Activated CD4-positive, alpha-beta memory T cell treated with anti-CD3 and anti-CD28 coated beads, Interleukin-2, amount 10 ng/mL, durations not matched to agents 7 days and 5 days (primary cell): ENCODE data around the gene MTX2. TPM values are rescaled to one million over a fixed set of nuclear protein-coding genes. Genes with fewer than 3 reads are reported as not detected.
"Not testable (repeated sequence)": the region's sequence is repeated elsewhere in the genome, so short reads cannot be mapped to it uniquely, and the experiment has no call there.

Experiments
- CTCF ChIA-PET: fragments of 350-600 bp; sonication (Branson Sonifier 250); formaldehyde crosslinking; loops from one replicate; lab custom pipeline; 2021; ENCODE audit warnings: antibody characterized with exemption, inconsistent platforms; lab: Charles Lee
- POLR2A ChIA-PET: fragments of 350-600 bp; sonication (Branson Sonifier 250); formaldehyde crosslinking; loops from one replicate; lab custom pipeline; 2021; ENCODE audit warnings: antibody characterized with exemption; lab: Charles Lee
- DNase-seq: peaks from one replicate; pipeline ENCODE4 v3.0.0-alpha.2; 2020
- H3K27ac Mint-ChIP-seq: one replicate; pipeline ENCODE4 v1.8.0; 2021; ENCODE audit warnings: mild to moderate bottlenecking, mixed read lengths
- H3K27me3 Mint-ChIP-seq: one replicate; pipeline ENCODE4 v1.8.0; 2021; ENCODE audit warnings: mixed read lengths
- H3K36me3 Mint-ChIP-seq: one replicate; pipeline ENCODE4 v1.8.0; 2021; ENCODE audit warnings: low read depth, mixed read lengths
- H3K4me1 Mint-ChIP-seq: one replicate; pipeline ENCODE4 v1.8.0; 2021; ENCODE audit warnings: mixed read lengths
- H3K4me3 Mint-ChIP-seq: one replicate; pipeline ENCODE4 v1.8.0; 2021; ENCODE audit warnings: mild to moderate bottlenecking, mixed read lengths
- H3K9me3 Mint-ChIP-seq: one replicate; pipeline ENCODE4 v1.8.0; 2021; ENCODE audit warnings: mixed read lengths
- total RNA-seq, 2 experiments: library from RNA; stranded (reverse); gene quantifications; one replicate each; pipeline ENCODE4 v1.2.3, GENCODE V29; 2021

Gene MTX2
- total RNA-seq, 2 experiments from 2014 or later: 12.2 to 15.1 TPM

DNA sequence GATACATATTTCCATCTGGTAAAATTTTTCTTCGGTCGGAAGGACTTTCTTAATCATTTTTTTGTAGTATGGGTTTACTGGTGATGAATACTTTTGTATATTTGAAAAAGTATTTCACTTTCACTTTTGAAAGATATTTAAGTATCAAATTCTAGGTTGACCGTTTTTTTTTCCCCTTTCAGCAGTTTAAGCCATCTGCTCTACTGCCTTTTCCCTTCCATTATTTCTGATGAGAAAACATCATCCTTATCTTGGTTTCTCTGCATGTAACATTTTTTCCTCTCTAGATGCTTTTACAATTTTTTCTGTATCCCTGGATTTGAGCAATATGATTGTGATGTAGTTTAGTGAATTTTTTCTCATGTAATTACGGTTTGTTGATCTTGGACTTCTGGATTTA lies 87.0 kb downstream of the MTX2 start:
- CTCF ChIA-PET: no interaction called here
- no peaks in the 10 kb centered on the region for H3K9me3 Mint-ChIP-seq
- H3K27ac Mint-ChIP-seq: no peak overlapping the region
- H3K4me3 Mint-ChIP-seq: no peak overlapping the region
- H3K27me3 Mint-ChIP-seq: peaks cover 2% of the 10 kb centered on the region
- POLR2A ChIA-PET: no interaction called here
- H3K36me3 Mint-ChIP-seq: no peaks in the 10 kb centered on the region
- no peak for DNase-seq
- H3K4me1 Mint-ChIP-seq: peaks cover 4% of the 10 kb centered on the region

DNA sequence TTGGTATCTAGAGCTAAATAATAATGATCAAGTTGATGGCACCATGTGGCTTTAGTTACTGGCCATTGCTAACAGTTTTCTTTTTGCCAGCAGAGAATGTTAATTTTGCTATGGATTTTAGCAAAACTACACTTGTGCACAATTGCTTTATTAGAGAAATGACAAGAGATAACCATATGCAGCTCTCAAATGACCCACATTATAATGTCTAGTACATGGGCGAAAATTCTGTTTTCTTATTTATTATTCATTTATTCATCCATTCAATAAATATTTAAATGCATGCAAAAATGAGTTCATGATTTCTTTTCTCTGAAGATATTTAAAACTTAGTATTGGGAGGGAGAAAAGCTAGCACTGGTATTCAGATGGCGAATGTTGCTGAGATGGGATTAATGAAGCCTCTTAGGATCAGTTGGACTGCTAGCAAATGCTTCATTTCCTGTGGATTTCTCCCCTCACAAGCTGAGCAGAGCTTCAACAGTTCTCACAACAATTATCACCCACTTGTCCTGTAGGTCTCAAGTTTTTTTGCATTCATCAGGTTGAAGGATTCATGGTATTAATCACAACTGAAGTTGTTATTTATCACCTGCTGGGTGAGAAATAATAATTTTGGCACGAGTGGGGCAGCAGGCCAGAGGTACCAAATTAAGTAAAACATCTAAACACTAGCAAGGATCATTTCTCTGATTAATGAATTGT lies 95.2 kb downstream of the MTX2 start:
- POLR2A ChIA-PET: no interaction called here
- CTCF ChIA-PET: no interaction called here
- Mint-ChIP-seq H3K27ac (no peak overlapping the region), H3K36me3 (no peaks in the 10 kb centered on the region), H3K4me1 (no peaks in the 10 kb centered on the region), H3K9me3 (no peaks in the 10 kb centered on the region), H3K27me3 (peaks cover 16% of the 10 kb centered on the region), H3K4me3 (no peak overlapping the region)
- DNase-seq: no peak

DNA sequence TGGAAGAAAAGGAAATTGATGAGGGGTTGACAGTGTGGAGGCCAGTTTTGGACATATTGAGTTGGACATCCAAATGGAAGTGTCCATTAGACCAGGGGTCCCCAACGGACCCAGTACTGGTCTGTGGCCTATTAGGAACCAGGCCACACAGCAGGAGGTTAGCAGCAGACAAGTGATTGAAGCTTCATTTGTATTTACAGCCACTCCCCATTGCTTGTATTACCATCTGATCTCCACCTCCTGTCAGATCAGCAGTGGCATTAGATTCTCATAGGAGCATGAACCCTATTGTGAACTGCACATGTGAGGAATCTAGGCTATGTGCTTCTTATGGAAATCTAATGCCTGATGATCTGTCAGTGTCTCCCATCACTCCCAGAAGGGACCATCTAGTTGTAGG lies 99.1 kb downstream of the MTX2 start:
- no peaks in the 10 kb centered on the region for H3K9me3 Mint-ChIP-seq
- ChIA-PET CTCF (no interaction called here), POLR2A (no interaction called here)
- DNase-seq: no peak
- H3K36me3 Mint-ChIP-seq: no peaks in the 10 kb centered on the region
- no peak overlapping the region for H3K4me3 Mint-ChIP-seq
- H3K27ac Mint-ChIP-seq: no peak overlapping the region
- no peaks in the 10 kb centered on the region for H3K4me1 Mint-ChIP-seq
- H3K27me3 Mint-ChIP-seq: peaks cover 21% of the 10 kb centered on the region

DNA sequence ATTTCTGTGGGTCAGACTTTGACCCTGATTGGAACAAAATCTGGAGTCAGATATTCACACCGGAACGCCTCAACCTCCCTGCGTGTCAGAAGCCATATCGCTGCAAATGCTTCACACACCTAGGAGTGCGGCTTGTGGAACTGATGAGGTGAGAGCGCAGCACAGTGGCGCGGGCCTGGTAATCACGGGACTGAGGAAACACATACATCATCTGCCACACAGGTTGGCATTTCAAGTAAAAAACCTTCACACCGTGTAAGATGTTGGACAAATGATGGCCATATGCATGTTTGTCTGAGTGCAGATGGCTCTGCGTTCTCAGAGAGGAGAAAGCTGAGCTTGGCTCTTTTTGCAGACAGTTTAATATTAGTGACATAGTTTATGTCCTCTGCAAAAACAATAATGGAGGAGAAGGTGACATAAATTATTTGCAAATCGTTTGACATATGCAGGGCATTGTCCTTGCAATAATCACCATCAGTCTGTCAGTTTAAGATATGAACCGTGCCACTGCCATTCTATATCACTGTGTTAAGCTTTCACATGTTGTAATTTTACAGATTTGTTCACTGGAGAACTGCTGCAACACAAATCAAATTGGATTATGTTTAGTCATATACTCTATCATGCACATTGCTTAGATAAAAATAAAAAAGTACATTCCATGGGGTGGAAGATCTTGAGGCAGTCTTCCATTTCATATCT lies 101.4 kb downstream of the MTX2 start:
- Mint-ChIP-seq H3K4me1 (no peaks in the 10 kb centered on the region), H3K27me3 (peaks cover 23% of the 10 kb centered on the region), H3K27ac (no peak overlapping the region), H3K9me3 (no peaks in the 10 kb centered on the region), H3K4me3 (no peak overlapping the region), H3K36me3 (no peaks in the 10 kb centered on the region)
- DNase-seq: no peak
- ChIA-PET CTCF (no interaction called here), POLR2A (interaction anchor here (1.2 kb wide), 1 partner anchor 9 kb away, joined by 3 read pairs; no protein-coding TSS in a partner anchor)

DNA sequence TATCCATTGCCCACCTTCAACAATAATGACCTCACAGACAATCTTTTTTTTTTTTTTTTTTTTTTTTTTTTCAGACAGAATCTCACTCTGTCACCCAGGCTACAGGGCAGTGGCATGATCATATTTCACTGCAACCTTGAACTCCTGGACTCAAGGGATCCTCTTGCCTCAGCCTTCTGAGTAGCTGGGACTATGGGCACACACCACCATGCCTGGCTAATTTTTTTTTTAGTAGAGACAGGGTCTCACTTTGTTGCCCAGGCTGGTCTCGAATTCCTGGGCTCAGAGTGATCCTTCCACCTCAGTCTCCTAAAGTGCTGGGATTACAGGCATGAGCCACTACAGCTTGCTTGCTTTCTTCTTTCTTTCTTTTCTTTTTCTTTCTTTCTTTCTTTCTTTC lies 103.9 kb downstream of the MTX2 start:
- H3K27ac Mint-ChIP-seq, H3K36me3 Mint-ChIP-seq, H3K4me3 Mint-ChIP-seq, H3K9me3 Mint-ChIP-seq, H3K4me1 Mint-ChIP-seq, DNase-seq, POLR2A ChIA-PET: not testable (repeated sequence)
- CTCF ChIA-PET: interaction anchor here (0.7 kb wide), 1 partner anchor 182 kb away, joined by 4 read pairs; no protein-coding TSS in a partner anchor
- H3K27me3 Mint-ChIP-seq: peaks cover 11% of the 10 kb centered on the region

DNA sequence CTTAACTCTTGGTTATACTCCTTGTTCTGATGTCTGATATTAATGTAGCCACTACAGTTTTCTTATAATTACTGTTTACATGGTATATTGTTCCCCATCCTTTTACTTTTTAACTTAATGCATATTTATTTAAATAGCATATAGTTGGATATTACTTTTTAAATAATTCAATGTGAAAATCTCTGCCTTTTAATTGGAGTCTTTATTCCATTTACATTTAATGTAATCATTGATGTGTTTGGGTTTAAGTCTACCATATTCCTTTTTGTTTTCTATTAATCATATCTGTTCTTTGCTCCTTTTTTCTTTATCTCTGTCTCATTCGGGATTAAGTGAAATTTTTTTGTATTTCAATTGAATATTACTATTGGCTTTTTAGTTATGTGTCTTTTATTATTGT lies 109.1 kb downstream of the MTX2 start:
- POLR2A ChIA-PET: no interaction called here
- CTCF ChIA-PET: no interaction called here
- Mint-ChIP-seq H3K4me1 (no peaks in the 10 kb centered on the region), H3K36me3 (no peaks in the 10 kb centered on the region), H3K4me3 (no peak overlapping the region), H3K27ac (no peak overlapping the region), H3K27me3 (peaks cover 16% of the 10 kb centered on the region), H3K9me3 (peaks cover 2% of the 10 kb centered on the region)
- no peak for DNase-seq

GRCh38 chr2:176380341-176380740 lies 111.1 kb downstream of the MTX2 start:
- no peak for DNase-seq
- no peak overlapping the region for H3K4me3 Mint-ChIP-seq
- H3K9me3 Mint-ChIP-seq: peaks cover 2% of the 10 kb centered on the region
- CTCF ChIA-PET: no interaction called here
- no peaks in the 10 kb centered on the region for H3K4me1 Mint-ChIP-seq
- peaks cover 13% of the 10 kb centered on the region for H3K27me3 Mint-ChIP-seq
- H3K36me3 Mint-ChIP-seq: no peaks in the 10 kb centered on the region
- H3K27ac Mint-ChIP-seq: no peak overlapping the region
- POLR2A ChIA-PET: no interaction called here

DNA sequence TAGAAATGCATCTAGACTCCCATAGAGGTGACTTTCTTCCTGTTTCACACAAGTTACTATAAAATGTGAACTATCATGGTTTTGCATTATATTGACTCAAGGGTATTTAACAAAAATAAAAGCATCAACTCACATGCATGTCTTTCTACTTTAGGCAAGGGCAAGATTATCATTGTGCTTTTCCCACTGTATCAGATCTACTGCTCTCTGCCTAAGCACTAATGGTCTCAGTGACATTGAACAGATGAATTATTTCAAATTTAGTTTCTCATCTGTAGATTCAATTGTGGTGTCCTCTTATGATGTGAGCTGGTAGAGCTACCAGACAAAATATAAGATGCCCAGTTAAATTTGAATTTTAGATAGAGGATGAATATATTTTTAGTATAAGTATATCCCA lies 113.9 kb downstream of the MTX2 start:
- ChIA-PET CTCF (no interaction called here), POLR2A (no interaction called here)
- Mint-ChIP-seq H3K27ac (no peak overlapping the region), H3K4me1 (no peaks in the 10 kb centered on the region), H3K9me3 (no peaks in the 10 kb centered on the region), H3K27me3 (peaks cover 15% of the 10 kb centered on the region), H3K4me3 (no peak overlapping the region), H3K36me3 (no peaks in the 10 kb centered on the region)
- no peak for DNase-seq

- Mint-ChIP-seq H3K27ac (no peak overlapping the region), H3K4me1 (no peaks in the 10 kb centered on the region), H3K9me3 (no peaks in the 10 kb centered on the region), H3K27me3 (peaks cover 15% of the 10 kb centered on the region), H3K36me3 (no peaks in the 10 kb centered on the region), H3K4me3 (no peak overlapping the region)
- POLR2A ChIA-PET: no interaction called here
- CTCF ChIA-PET: no interaction called here
- no peak for DNase-seq
Measured at GRCh38 chr2:176383836-176384442, 114.7 kb downstream of the MTX2 start.

DNA sequence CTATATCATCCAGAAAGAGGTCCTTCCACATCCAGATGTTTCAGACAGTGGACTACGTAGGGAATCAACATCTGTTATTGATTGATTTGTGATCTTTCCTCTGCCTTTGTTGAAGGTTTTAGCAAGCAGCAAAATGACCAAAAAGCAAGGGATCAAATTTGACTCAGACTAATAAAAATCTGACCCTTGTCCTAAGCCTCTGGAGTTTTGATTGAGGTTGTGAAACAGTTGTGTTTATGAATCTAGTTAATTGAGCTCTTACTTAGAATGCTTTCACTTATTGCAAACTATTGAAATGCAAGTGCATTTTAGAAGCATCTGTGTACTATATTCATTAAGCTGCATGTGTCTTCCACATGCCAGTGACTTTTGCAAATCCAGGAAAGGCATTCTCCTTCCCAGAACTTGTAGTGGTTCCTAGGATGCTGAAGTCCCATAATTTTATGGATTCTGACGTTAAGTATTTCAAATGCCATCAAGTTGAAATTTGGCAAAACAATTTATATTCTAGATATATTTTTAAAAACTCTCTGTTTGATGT lies 116.0 kb downstream of the MTX2 start:
- H3K9me3 Mint-ChIP-seq: no peaks in the 10 kb centered on the region
- peaks cover 17% of the 10 kb centered on the region for H3K27me3 Mint-ChIP-seq
- no peaks in the 10 kb centered on the region for H3K36me3 Mint-ChIP-seq
- H3K4me1 Mint-ChIP-seq: no peaks in the 10 kb centered on the region
- ChIA-PET CTCF (no interaction called here), POLR2A (no interaction called here)
- no peak for DNase-seq
- H3K4me3 Mint-ChIP-seq: no peak overlapping the region
- H3K27ac Mint-ChIP-seq: no peak overlapping the region

- Mint-ChIP-seq H3K27ac (no peak overlapping the region), H3K4me3 (no peak overlapping the region), H3K9me3 (no peaks in the 10 kb centered on the region)
Measured at GRCh38 chr2:176385838-176386237, 116.6 kb downstream of the MTX2 start.

More at GRCh38 chr2:176385838-176386237, 116.6 kb downstream of the MTX2 start:
- Mint-ChIP-seq H3K36me3 (no peaks in the 10 kb centered on the region), H3K27me3 (peaks cover 18% of the 10 kb centered on the region), H3K4me1 (no peaks in the 10 kb centered on the region)
- no peak for DNase-seq
- ChIA-PET CTCF (no interaction called here), POLR2A (no interaction called here)
